Ascending aorta (tissue), 2 donors: ENCODE data around the gene SDK1. TPM values are rescaled to one million over a fixed set of nuclear protein-coding genes. Genes with fewer than 3 reads are reported as not detected.

Experiments
- DNase-seq, 2 donors: peaks; one replicate each; pipeline ENCODE4 v3.0.0-alpha.2; 2019; ENCODE audit warnings: low spot score in 2 of 2
- H3K27ac ChIP-seq, 2 donors: fragments of 200-600 bp; sonication (generic); one replicate each; pipeline ENCODE4 v1.5.1; 2016 to 2017; ENCODE audit warnings: mild to moderate bottlenecking in 1 of 2
- H3K27me3 ChIP-seq: fragments of 200-600 bp; sonication (generic); one replicate; pipeline ENCODE4 v1.5.1; 2017
- H3K36me3 ChIP-seq, 2 donors: fragments of 200-600 bp; sonication (generic); one replicate each; pipeline ENCODE4 v1.5.1; 2016
- H3K4me1 ChIP-seq, 2 donors: fragments of 200-600 bp; sonication (generic); one replicate each; pipeline ENCODE4 v1.5.1; 2016 to 2017; ENCODE audit warnings: mild to moderate bottlenecking in 1 of 2
- H3K4me3 ChIP-seq, 2 donors: fragments of 200-600 bp; sonication (generic); one replicate each; pipeline ENCODE4 v1.5.1; 2016 to 2017; ENCODE audit warnings: mild to moderate bottlenecking in 1 of 2
- H3K9me3 ChIP-seq, 2 donors: fragments of 200-600 bp; sonication (generic); one replicate each; pipeline ENCODE4 v1.5.1; 2016
- intact Hi-C: fragments of 100-400 bp; cut with DNase I; formaldehyde crosslinking; loops from one replicate; pipeline ENCODE4 v1.15.1; 2023
- total RNA-seq: library from RNA; depleted of rRNA; stranded (reverse); fragments of >200 nt; gene quantifications from one replicate; pipeline ENCODE4 v1.1.0, GENCODE V29; 2016
- TF ChIP-seq, protein P1 (sequence below), 3 experiments: fragments of 200-600 bp in 2 of 3; fragments of 450-650 bp in 1 of 3; sonication (generic) in 2 of 3; IDR thresholded peaks; one replicate each; pipeline ENCODE4 v1.5.1; 2016 to 2019; ENCODE audit warnings: antibody characterized with exemption in 3 of 3, mild to moderate bottlenecking in 1 of 3, moderate library complexity in 1 of 3

SDK1 gene
- total RNA-seq, 1 donor from 2014 or later, result 13.3 TPM

DNA sequence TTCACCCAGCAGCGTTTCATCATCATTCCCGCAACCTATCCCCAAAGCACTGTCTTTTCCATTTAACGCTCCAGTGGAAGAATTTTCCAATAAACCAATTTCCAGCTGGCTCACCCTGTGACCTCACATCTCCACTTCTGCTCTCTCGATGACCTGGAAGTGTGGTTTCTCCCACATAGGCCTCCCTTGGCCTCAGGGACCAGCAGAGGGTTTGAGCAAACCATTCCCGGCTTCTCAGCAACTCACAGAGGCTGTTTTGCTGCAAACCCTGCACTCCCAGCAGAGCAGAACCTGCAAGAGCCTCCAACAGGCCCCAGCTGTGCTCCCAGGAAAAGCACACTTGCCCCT, 858.1 kb downstream of the SDK1 start:
- TF ChIP-seq, protein P1, sequence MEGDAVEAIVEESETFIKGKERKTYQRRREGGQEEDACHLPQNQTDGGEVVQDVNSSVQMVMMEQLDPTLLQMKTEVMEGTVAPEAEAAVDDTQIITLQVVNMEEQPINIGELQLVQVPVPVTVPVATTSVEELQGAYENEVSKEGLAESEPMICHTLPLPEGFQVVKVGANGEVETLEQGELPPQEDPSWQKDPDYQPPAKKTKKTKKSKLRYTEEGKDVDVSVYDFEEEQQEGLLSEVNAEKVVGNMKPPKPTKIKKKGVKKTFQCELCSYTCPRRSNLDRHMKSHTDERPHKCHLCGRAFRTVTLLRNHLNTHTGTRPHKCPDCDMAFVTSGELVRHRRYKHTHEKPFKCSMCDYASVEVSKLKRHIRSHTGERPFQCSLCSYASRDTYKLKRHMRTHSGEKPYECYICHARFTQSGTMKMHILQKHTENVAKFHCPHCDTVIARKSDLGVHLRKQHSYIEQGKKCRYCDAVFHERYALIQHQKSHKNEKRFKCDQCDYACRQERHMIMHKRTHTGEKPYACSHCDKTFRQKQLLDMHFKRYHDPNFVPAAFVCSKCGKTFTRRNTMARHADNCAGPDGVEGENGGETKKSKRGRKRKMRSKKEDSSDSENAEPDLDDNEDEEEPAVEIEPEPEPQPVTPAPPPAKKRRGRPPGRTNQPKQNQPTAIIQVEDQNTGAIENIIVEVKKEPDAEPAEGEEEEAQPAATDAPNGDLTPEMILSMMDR (IDR thresholded peaks at IDR 0.05), result no peak
- H3K27ac ChIP-seq, result no peak overlapping the region
- intact Hi-C loops, result no loop called here

DNA sequence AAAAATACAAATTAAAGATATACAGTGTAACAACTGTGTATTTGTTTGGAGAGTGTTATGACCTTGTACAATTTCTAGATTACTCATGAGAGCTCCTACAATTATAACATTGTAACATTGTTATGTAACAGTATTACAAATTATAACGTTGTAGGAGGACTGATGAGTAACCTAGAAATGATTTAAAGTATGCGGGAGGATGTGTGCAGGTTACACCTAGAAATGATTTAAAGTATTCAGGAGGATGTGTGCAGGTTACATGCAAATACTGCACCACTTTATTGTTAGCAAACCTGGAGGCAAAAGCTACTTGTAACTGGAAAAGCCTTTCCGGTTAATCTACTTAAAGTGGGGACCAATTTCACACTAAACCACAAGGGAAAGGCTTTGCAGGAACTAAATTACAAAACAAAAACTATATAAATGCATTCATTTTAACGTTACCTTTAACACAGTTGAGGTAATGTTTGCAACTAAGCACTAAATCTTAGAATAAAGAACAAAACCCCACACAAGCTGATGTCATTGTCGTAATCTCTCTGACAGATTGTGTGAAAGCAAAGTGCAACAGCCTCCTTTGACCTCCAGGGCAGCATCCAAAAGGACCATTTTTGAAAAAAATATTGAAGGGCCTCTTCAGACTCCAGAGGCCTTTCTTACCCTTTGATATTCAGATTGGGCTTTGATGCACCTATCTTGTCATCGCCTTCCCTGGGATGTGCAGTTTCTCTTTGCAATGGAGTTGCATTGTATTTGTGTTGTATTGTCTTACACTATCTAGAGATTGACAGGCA, 858.9 kb downstream of the SDK1 start:
- TF ChIP-seq, protein P1 (IDR thresholded peaks at IDR 0.05), result no peak

More for the DNA sequence above, 858.1 kb downstream of the SDK1 start:
- H3K27me3 ChIP-seq, result no peaks in the 10 kb centered on the region
- no peaks in the 10 kb centered on the region for H3K4me1 ChIP-seq
- DNase-seq, result no peak
- no peak overlapping the region for H3K4me3 ChIP-seq
- no peaks in the 10 kb centered on the region for H3K9me3 ChIP-seq
- H3K36me3 ChIP-seq, result peaks cover 0 to 4% of the 10 kb centered on the region in 2 donors

DNA sequence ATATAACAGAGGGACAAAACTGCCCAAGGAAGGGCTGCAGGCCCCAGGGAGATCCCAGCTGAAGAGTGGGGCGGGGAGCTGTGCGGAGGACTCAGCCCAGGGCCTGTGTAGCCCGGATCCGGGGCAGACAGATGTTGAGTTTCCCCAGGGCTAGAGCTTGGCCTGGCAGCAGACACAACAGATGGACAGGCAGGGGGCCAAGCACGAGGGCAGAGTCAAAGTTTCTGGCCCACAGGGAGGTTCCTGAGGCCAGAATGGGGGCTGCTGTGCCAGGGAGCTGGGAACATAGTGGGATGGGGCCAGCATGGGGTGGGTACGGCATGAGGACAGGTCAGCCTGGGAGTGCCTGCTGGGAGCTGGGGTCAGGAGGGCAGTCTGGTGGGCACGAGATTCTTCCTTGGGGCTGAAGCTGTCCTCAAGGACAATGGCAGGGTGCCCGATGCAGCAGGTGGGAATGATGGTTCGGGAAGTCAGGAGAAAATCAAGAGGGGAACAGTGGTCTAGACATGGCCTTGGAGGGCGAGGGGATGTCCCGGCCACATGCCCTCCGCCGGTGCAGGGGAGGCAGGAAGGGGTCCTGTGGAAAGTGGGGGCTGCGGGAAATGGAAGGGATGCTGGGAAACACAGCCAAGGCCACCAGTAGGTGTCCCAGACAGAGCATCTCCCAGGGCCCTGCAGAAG, 862.0 kb downstream of the SDK1 start:
- no peak for DNase-seq
- Histone ChIP-seq H3K9me3 (no peaks in the 10 kb centered on the region), H3K27ac (no peak overlapping the region), H3K27me3 (no peaks in the 10 kb centered on the region), H3K36me3 (peaks cover 3 to 4% of the 10 kb centered on the region in 2 donors), H3K4me1 (no peaks in the 10 kb centered on the region), H3K4me3 (no peak overlapping the region)
- TF ChIP-seq, protein P1 (IDR thresholded peaks at IDR 0.05), result no peak
- intact Hi-C loops, result no loop called here

More for the DNA sequence above, 858.9 kb downstream of the SDK1 start:
- no peak for DNase-seq
- Histone ChIP-seq H3K9me3 (no peaks in the 10 kb centered on the region), H3K36me3 (peaks cover 0 to 4% of the 10 kb centered on the region in 2 donors), H3K4me1 (no peaks in the 10 kb centered on the region), H3K27me3 (no peaks in the 10 kb centered on the region), H3K4me3 (no peak overlapping the region), H3K27ac (no peak overlapping the region)
- intact Hi-C loops, result no loop called here

DNA sequence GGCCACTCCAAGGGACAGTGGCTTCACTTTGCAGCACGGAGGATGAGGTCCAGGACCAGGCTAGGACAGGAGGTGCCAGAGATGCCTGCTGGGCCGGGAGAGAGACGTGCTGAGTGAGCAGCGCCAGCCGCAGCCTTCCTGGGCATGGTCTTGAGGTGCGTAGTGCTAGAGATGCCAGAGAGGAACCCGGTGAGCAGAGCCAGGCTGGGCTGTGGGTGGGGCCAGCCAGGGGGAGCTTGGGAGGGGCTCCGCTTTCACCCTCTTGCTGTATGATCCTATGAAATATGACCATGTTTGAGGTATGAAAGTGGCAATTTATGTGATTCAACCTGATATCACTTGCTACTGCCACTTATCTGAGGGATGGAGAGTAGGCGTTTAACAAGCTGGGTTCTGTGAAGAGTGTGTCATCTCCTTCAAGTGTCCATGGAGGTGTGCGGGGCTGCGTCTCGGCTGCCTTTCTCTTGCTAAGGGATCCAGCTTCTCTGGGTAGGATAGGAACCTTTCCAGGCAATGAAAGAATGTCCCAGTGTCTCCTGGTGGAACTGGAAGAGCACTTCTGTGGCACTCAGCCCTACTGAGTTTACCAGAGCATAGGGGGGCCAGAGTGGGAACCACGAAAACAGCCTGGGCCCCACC, 862.6 kb downstream of the SDK1 start:
- Histone ChIP-seq H3K4me3 (no peak overlapping the region), H3K4me1 (no peaks in the 10 kb centered on the region), H3K9me3 (no peaks in the 10 kb centered on the region), H3K27ac (no peak overlapping the region), H3K36me3 (peaks cover 3 to 4% of the 10 kb centered on the region in 2 donors), H3K27me3 (no peaks in the 10 kb centered on the region)
- TF ChIP-seq, protein P1 (IDR thresholded peaks at IDR 0.05), result no peak
- DNase-seq, result no peak
- intact Hi-C loops, result no loop called here

DNA sequence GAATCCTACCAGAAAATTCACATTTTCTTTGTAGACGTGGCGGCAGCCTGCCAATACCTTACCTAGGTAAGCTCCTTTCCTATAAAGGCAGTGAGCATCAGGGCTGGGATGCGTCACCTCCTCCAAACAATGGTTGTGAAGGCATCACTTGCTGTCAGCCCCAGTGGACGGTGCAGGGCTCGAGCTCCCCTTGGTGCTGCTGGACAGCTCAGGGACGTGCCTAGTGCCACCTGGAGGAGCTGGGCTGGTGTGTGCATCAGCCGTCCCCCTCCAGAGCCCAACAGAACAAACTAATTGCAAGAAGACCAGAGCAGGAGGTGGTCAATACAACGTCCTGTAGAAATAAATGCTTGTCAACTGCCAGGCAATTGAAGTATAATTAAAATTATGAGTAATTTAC, 863.5 kb downstream of the SDK1 start:
- H3K27ac ChIP-seq, result no peak overlapping the region
- H3K4me3 ChIP-seq, result no peak overlapping the region
- intact Hi-C loops, result no loop called here
- H3K4me1 ChIP-seq, result no peaks in the 10 kb centered on the region
- no peaks in the 10 kb centered on the region for H3K9me3 ChIP-seq
- TF ChIP-seq, protein P1 (IDR thresholded peaks at IDR 0.05), result no peak
- H3K27me3 ChIP-seq, result no peaks in the 10 kb centered on the region
- DNase-seq, result no peak
- H3K36me3 ChIP-seq, result peaks cover 0 to 3% of the 10 kb centered on the region in 2 donors
